NCI-H128 (cell line): ENCODE measurements around the gene TGFBR3.
"Not testable (repeated sequence)": the region's sequence is repeated elsewhere in the genome, so short reads cannot be mapped to it uniquely, and the experiment has no call there.

Experiments
- DNase-seq: peaks from one replicate; lab custom pipeline; 2025; ENCODE audit not compliant: unreplicated experiment; lab: John Stamatoyannopoulos, UW

The TGFBR3 gene

DNA sequence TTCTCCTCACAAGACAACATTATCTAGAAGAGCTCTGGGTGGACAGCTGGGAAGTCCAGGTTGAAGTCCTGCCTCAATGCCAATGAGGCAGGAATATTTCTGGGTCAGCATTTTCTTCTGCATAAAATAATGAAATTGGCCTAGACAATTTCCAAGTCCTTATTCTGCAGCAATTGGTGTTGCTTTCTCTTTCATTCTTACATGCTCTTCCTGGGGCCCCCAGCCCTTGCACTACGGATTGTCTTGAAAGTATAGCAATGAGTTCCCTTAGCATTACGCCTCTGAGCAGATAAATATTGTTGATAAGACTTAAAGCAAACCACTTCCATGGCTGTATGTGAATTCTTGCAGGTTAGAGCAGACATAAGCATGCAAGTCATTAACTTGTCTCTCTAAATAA, 188.5 kb downstream of the TGFBR3 start:
- no peak for DNase-seq

- DNase-seq: no peak
Measured at GRCh38 chr1:91696321-91696720, 189.6 kb downstream of the TGFBR3 start.

- DNase-seq: no peak
Measured at GRCh38 chr1:91693557-91693956, 192.4 kb downstream of the TGFBR3 start.

DNA sequence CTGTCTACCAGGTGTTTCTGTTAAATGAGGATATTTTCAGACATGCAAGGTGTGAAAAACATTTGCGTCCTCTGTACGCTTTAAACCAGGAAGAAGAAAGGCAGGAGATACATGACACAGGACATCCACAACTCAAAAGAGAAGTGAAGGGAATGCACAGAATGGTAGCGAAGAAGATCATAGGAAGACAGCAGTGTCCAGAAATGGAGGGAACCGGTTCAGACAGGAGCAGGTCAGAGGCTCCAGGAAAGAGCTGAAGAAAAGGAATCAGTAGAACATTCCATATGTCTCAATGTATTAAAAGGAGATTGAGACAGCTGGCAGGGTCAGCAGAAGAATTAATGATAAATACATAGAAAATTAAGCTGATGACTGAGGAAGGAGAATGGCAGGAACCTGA, 194.4 kb downstream of the TGFBR3 start:
- no peak for DNase-seq

DNA sequence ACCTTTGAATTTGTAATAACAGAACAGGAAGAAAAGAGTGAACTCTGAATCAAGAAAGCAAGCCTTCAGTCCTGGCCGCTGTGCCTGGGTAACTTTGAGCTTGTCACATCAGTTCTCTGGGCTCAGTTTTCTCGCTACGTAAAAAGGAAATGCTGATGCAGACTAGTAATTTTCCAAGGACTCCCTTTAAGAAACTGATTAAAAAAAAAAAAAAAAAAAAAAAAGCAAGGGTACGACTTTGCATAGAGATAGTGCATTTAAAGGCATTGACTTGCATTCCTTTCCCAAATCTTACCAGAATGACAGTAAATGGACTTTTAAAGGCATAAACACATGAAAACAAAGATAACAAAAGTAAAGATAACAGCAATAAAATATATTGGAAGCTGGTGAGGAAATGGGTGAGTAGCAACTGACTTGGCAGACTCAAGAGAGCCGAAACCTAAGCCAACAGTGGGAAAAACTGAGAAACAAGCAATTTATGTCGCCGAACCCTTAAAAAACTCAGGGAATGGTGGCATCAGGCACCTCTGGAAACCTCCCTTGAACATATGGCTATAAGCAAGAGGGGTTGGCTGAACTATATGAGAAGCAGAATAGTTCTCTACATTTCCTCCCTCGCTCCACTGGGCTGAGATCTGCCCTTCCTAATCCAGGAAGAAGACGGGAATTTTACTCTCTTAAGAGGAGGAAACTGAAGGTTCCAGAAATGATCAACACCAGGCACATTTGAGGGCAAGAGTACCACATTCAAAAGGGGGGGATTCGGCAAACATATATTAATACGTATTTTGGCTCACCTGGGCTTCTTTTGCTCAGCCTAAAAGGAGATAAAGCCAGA, 196.1 kb downstream of the TGFBR3 start:
- no peak for DNase-seq

DNA sequence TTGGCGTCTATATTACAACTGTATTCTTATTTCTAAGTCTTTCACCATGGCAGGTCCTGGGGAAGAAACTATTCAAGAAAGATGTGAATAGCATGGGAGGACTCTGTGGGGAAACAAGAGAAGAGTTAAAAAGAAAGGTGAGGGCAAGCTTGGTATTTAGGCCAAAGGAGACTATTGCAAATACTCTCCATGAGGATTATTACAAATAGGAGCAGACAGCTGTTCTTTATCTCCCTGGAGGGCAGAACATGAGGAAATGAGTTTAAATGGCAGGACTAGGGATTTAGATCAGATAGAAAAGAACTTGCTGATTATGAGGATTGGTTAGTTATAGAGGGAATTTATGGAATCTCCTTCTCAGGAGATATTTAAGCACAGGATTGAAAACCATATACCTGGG, 198.5 kb downstream of the TGFBR3 start:
- no peak for DNase-seq

- no peak for DNase-seq
Measured at GRCh38 chr1:91685994-91686393, 200.0 kb downstream of the TGFBR3 start.

- DNase-seq: no peak
Measured at GRCh38 chr1:91684481-91685196, 201.3 kb downstream of the TGFBR3 start.

- DNase-seq: no peak
Measured at GRCh38 chr1:91683598-91683951, 202.4 kb downstream of the TGFBR3 start.

GRCh38 chr1:91682882-91683597, 202.9 kb downstream of the TGFBR3 start:
- DNase-seq: no peak

- DNase-seq: no peak
Measured at GRCh38 chr1:91680556-91681155, 205.3 kb downstream of the TGFBR3 start.

DNA sequence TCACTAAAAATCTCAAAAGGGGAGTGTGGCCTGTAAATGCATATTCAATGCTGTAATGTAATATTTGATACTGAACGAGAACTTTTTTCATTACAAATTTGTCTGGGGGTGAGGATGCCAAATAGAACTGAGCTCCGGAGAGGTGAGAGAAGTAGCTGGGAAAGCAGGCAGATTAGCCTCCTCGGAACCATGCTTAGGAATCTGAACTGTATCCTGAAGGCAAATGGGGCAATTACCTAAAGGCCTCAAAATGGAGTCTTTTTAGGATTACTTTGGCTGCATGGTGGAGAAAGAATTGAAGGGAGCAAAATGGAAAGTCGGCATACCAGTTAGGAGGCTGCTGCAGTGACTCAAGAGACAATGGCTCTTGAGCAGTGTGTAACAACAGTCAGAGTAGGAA, 206.5 kb downstream of the TGFBR3 start:
- DNase-seq: no peak

GRCh38 chr1:91676030-91676429, 209.9 kb downstream of the TGFBR3 start:
- DNase-seq: no peak

DNA sequence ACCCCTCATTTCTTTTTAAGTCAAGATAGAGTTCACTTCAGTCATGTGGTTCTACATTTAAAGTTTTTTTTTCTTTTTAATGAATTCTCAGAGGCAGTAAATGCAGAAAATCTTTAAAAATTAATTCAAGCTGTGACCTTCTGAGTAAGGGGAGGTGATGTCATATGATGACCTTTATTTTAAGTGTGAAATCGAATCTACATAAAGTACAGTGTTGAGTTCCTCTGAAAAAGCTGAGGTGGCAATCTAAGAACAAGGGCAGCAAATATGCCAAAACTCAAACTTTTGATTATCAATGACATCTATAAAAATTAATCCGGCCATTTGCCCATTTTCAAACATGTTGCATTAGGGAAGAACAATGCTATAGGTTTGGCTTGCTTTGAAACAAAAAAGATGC, 211.8 kb downstream of the TGFBR3 start:
- no peak for DNase-seq

DNA sequence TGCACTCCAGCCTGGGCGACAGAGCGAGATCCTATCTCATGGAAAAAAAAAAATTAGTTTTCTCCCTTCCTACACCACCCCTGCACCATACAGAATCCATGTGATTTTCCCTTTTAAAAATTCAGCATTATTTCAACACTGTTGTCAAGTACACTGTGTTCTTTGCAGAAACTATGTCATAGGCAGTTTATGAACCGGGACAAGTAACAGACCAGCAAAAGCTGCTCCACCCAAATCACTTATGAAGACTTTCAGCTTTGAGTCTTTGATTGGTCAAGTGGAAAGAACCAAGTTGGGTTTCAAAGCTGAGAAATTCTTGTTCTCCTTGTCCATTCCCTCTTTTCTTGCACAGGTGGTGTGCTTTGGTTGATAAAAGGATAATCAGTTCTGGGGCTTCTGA, 212.3 kb downstream of the TGFBR3 start:
- no peak for DNase-seq

- no peak for DNase-seq
Measured at GRCh38 chr1:91672601-91673161, 213.3 kb downstream of the TGFBR3 start.

DNA sequence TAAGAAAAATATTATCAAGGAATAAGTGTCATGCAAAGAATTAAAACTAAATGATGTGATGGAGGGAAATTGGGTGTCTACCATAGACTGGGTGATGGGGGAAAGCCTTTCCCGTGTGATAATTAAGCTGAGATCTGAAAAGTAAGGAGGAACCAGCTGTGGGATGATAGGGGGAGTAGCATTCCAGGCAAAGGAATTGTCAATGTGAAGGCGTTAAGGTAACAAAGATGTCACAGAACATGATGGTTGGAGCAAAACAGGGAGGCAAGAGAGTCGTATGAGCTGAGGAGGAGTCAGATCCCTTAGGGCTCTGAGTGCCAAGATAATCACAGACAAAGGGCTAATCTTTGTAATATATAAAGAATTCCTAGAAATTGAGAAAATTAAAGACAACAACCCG, 215.2 kb downstream of the TGFBR3 start:
- no peak for DNase-seq

- no peak for DNase-seq
Measured at GRCh38 chr1:91669584-91670350, 216.2 kb downstream of the TGFBR3 start.

DNA sequence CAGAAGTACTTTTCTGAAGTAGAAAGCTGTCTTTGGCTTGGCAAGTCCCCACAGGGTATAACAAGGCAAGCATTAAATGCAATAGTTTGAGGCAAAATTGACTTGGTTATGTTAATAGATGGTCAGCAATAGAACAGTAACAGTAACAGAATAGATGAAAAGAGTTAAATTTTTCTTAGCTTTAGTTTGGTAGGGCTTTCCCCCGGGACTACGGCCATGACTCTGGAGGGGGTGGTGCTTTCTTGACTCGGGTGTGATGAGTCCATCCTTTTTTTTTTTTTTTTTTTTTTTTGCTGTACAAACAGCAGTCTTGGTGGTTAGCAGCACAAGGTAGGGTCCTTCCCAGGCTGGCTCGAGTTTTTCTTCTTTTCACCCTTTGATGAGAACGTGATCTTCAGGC, 219.3 kb downstream of the TGFBR3 start:
- not testable (repeated sequence) for DNase-seq

- DNase-seq: no peak
Measured at GRCh38 chr1:91661121-91661520, 224.8 kb downstream of the TGFBR3 start.
